Right atrium auricular region (tissue), 2 donors: Measurements from ENCODE around the gene RNPS1. TPM values are rescaled to one million over a fixed set of nuclear protein-coding genes. Genes with fewer than 3 reads are reported as not detected.

Source experiments
- DNase-seq: peaks from one replicate; pipeline ENCODE4 v3.0.0-alpha.2; 2019; ENCODE audit warnings: low spot score
- H3K27ac ChIP-seq, 2 donors: fragments of 200-600 bp; sonication (generic); 1 replicate in 1 of 2; 2 replicates in 1 of 2; pipeline ENCODE4 v1.5.1; 2016 to 2019
- H3K27me3 ChIP-seq, 2 donors: fragments of 200-600 bp; sonication (generic); one replicate each; pipeline versions ENCODE4 v1.5.1 to v1.6.0; 2017 to 2019
- H3K36me3 ChIP-seq: fragments of 200-600 bp; sonication (generic); one replicate; pipeline ENCODE4 v1.5.1; 2016
- H3K4me1 ChIP-seq, 2 donors: fragments of 200-600 bp; sonication (generic); one replicate each; pipeline versions ENCODE4 v1.5.1 to v1.6.0; 2017 to 2019
- H3K4me3 ChIP-seq, 2 donors: fragments of 200-600 bp; sonication (generic); 1 replicate in 1 of 2; 2 replicates in 1 of 2; pipeline ENCODE4 v1.5.1; 2017 to 2019; ENCODE audit warnings: mild to moderate bottlenecking in 1 of 2, moderate library complexity in 1 of 2
- H3K9me3 ChIP-seq, 2 donors: fragments of 200-600 bp; sonication (generic); one replicate each; pipeline ENCODE4 v1.5.1; 2019
- total RNA-seq, 2 donors: library from RNA; depleted of rRNA; stranded (reverse); fragments of >200 nt; gene quantifications; one replicate each; pipeline ENCODE4 v1.1.0, GENCODE V29; 2016
- TF ChIP-seq, protein P1 (sequence below), 2 donors: fragments of 200-600 bp; sonication (generic); IDR thresholded peaks; one replicate each; pipeline ENCODE4 v1.5.1; 2019; ENCODE audit warnings: antibody characterized with exemption in 2 of 2

Gene RNPS1
- total RNA-seq, 2 donors from 2014 or later: 93.6 to 124 TPM

DNA sequence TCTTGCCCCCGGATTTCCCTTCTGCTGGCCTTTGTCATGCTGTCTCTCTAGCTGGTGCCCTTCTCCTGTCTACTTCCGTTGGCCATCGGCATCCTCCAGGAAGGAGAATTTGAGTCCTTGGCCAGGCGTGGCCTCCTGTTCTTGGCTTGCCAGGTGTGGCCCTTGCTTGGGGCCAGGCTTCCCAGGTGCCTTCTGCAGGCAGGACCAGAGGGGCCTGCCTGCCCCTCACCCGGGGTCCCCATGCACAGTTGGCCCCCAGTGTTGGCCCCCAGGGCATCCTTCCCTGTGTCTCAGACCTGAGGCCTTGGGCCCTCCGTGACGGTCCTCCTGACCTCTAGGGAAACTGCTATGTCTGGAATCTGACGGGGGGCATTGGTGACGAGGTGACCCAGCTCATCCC lies 60.1 kb downstream of the RNPS1 start:
- H3K4me3 ChIP-seq: no peak overlapping the region
- H3K27ac ChIP-seq: no peak overlapping the region
- H3K9me3 ChIP-seq: no peaks in the 10 kb centered on the region
- peaks cover 0 to 28% of the 10 kb centered on the region in 2 donors for H3K4me1 ChIP-seq
- H3K36me3 ChIP-seq: peaks cover 30% of the 10 kb centered on the region
- no peaks in the 10 kb centered on the region for H3K27me3 ChIP-seq
- TF ChIP-seq, protein P1, sequence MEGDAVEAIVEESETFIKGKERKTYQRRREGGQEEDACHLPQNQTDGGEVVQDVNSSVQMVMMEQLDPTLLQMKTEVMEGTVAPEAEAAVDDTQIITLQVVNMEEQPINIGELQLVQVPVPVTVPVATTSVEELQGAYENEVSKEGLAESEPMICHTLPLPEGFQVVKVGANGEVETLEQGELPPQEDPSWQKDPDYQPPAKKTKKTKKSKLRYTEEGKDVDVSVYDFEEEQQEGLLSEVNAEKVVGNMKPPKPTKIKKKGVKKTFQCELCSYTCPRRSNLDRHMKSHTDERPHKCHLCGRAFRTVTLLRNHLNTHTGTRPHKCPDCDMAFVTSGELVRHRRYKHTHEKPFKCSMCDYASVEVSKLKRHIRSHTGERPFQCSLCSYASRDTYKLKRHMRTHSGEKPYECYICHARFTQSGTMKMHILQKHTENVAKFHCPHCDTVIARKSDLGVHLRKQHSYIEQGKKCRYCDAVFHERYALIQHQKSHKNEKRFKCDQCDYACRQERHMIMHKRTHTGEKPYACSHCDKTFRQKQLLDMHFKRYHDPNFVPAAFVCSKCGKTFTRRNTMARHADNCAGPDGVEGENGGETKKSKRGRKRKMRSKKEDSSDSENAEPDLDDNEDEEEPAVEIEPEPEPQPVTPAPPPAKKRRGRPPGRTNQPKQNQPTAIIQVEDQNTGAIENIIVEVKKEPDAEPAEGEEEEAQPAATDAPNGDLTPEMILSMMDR (IDR thresholded peaks at IDR 0.05): no peak
- DNase-seq: no peak

DNA sequence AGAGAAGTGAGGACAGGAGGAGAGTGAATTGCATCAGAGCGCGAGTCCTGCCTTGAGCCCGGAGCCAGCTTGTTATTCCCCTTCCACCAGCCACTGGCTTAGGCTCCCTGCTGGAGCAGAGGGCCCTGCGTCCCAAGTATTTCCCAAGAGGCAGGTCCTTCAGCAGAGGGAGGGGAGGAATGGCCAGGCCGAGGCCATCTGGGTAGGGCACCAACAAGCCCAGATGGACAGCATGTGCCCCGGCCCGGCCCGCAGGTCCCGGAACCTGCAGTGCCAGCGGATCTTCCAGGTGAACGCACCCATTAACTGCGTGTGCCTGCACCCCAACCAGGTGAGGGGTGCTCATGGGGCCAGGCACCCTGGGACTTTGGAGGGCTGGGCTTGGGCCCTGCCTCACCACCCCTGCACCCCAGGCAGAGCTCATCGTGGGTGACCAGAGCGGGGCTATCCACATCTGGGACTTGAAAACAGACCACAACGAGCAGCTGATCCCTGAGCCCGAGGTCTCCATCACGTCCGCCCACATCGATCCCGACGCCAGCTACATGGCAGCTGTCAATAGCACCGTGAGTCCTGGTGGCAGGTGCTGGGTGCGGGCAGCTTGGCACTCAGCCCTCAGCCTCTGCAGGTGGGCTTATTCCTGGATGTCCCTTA lies 61.0 kb downstream of the RNPS1 start:
- H3K4me1 ChIP-seq: peaks cover 0 to 19% of the 10 kb centered on the region in 2 donors
- no peak overlapping the region for H3K4me3 ChIP-seq
- TF ChIP-seq, protein P1 (IDR thresholded peaks at IDR 0.05): no peak
- H3K36me3 ChIP-seq: peaks cover 30% of the 10 kb centered on the region
- no peaks in the 10 kb centered on the region for H3K9me3 ChIP-seq
- no peak for DNase-seq
- H3K27ac ChIP-seq: peak overlapping the region in 1 of 2 donors; percentile 98
- no peaks in the 10 kb centered on the region for H3K27me3 ChIP-seq

DNA sequence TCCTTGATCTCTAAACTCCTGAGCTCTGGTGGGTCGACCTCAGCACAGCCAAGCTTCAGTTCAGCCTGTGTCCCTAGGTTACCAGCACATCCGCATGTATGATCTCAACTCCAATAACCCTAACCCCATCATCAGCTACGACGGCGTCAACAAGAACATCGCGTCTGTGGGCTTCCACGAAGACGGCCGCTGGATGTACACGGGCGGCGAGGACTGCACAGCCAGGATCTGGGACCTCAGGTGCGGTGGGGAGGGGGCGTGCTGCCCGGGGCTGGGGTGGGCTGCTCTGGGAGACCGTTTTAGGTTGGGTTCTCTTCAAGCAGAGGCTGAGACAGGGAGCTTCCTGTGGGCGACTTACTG lies 61.5 kb downstream of the RNPS1 start:
- no peaks in the 10 kb centered on the region for H3K9me3 ChIP-seq
- peaks cover 30% of the 10 kb centered on the region for H3K36me3 ChIP-seq
- peak overlapping the region; percentile 98 to 100 for H3K27ac ChIP-seq
- peak overlapping the region in 1 of 2 donors; percentile 72 for H3K4me3 ChIP-seq
- H3K27me3 ChIP-seq: no peaks in the 10 kb centered on the region
- TF ChIP-seq, protein P1 (IDR thresholded peaks at IDR 0.05): no peak
- H3K4me1 ChIP-seq: peaks cover 0 to 16% of the 10 kb centered on the region in 2 donors
- DNase-seq: no peak

DNA sequence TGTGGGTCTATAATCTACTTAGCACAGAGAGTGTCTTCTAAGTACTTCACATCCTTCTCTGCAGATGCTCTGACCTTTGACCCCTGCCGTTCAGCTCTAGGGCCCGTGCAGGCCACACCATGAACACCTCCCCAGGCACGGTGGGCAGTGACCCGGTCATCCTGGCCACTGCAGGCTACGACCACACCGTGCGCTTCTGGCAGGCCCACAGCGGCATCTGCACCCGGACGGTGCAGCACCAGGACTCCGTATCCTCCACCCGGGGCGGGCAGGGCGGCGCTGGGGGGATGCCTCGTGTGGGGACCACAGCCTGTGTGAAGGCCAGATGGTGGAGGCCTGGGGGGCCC lies 62.0 kb downstream of the RNPS1 start:
- Histone ChIP-seq H3K27ac (peak overlapping the region; percentile 98 to 100), H3K4me1 (peaks cover 0 to 16% of the 10 kb centered on the region in 2 donors), H3K27me3 (no peaks in the 10 kb centered on the region), H3K9me3 (no peaks in the 10 kb centered on the region), H3K4me3 (peak overlapping the region; percentile 72 to 97), H3K36me3 (peaks cover 30% of the 10 kb centered on the region)
- no peak for DNase-seq
- TF ChIP-seq, protein P1 (IDR thresholded peaks at IDR 0.05): no peak

DNA sequence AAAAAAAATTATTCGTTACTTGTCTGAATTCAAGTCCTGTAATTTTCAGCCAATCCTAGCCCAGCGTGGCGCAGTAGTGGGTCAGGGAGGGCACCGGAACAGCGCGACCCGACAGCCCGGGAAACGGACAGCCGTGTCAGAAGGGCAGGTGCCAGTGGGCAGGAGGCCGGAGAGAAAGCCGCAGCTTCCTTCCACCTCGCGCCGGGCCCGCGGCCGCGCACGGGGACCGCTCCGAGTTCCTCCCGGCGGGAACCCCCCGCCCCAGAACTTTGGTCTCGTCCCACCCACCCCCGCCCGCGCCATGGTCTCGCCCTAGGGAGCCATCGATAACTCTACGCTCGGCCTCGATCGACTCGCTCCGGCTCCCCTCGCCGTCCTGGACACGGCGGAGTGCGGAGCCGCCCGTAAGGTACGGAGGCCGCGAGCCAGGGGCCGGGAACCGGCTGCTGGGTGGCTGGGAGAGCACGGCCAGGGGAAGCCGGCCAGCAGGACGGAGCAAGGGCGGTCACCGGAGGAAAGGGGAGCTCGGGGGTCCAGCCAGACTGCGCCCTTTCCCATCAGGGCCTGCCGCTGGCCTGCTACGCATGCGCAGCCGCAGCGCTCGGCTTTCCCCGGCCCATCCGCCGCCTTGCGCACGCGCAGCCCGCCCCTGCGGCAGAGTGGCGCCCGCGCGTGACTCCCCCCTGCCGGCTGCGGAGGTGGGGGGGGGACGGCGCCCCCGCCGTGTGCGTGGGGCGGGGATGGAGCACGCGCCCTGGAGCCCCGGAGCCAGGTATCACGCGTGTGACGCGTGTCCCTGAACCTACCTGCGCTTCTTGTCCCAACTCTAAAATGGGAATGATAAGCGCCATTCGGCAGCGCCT lies 62.6 kb downstream of the RNPS1 start, which contains the start of gene MLST8:
Gene MLST8, plus strand, starts transcription at position 351 of the 863 bp plus-strand sequence. CDS start 632 bp downstream, outside the sequence.
- Histone ChIP-seq H3K27me3 (no peaks in the 10 kb centered on the region), H3K4me1 (peaks cover 0 to 16% of the 10 kb centered on the region in 2 donors)
- TF ChIP-seq, protein P1 (IDR thresholded peaks at IDR 0.05): peak; percentile 9 to 40

More for the DNA sequence above, 62.6 kb downstream of the RNPS1 start, which contains the start of gene MLST8:
- DNase-seq: peak; percentile 85
- Histone ChIP-seq H3K36me3 (peaks cover 30% of the 10 kb centered on the region), H3K9me3 (no peaks in the 10 kb centered on the region), H3K4me3 (peak within 1 kb of the TSS; percentile 72 to 97), H3K27ac (peak within 1 kb of the TSS; percentile 98 to 100)
